Measurements from ENCODE around the gene ZXDC.

ZXDC gene

DNA sequence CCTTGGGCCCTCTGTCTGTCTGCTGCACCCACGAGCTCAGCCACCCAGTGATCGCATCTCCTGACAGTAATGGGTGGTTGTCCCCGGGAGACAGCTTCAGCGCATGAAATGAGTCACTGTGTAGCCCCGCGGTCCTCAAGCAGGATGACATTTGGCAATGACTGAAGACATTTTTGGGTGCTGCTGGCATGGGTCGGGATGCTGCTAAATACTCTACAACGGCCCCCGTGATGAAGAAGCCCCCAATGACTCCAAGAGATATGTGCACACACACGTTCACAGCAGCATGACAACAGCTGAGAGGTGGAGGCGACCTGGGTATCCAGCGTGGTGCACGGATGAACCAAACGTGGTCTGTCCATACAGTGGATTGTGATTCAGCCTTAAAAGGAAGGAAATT, 17.4 kb upstream of the ZXDC start:
- in situ Hi-C loops (cut with MboI; ENCODE audit: low sequenced_read_pairs, unreplicated experiment) = no loop called here
- DNase-seq (ENCODE audit: low spot score) = no peak
- no peak for TF ChIP-seq CTCF (IDR thresholded peaks at IDR 0.05; ENCODE audit: borderline replicate concordance, control extremely low read depth, extremely low read depth, insufficient read depth, missing control alignments)

DNA sequence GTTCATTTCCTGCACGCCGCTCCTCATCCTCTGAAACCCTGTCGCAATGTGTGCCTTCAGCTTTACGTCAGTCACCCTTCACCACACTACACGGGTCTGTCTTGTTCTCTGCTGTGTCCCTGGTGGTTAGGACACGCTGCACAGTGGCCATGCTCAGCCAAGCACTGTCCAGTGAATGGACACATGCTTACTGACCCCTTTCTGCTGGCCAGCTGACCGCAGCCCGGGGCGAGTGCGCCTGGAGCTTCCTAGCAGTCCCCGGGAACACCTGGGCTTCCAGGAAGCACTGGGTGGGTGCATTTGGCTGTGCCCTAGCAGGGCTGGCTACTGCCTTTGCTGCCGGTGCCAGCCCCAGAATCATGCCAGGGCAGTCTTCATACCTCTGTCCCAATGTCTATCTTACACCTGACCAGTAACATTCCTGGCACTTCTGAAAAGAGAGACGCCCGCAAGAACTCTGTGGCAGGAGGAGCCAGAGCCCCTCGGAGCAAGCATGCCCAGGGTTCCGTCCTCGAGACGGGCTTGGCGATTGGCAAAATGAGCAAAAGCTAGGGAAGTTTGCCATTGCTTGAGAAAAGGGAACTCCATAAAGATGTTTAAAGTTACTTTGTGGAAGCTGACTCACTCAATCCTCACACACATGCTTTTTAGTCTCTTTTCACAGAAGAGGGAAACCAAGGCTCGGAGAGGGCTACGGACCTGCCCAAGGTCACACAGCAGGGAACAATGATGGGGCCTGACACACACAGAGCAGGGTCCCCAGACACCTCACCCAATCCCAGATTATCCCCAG, 15.7 kb upstream of the ZXDC start:
- no peak for DNase-seq (ENCODE audit: low spot score)
- in situ Hi-C loops (cut with MboI; ENCODE audit: low sequenced_read_pairs, unreplicated experiment) = no loop called here
- TF ChIP-seq CTCF (IDR thresholded peaks at IDR 0.05; ENCODE audit: borderline replicate concordance, control extremely low read depth, extremely low read depth, insufficient read depth, missing control alignments) = no peak

DNA sequence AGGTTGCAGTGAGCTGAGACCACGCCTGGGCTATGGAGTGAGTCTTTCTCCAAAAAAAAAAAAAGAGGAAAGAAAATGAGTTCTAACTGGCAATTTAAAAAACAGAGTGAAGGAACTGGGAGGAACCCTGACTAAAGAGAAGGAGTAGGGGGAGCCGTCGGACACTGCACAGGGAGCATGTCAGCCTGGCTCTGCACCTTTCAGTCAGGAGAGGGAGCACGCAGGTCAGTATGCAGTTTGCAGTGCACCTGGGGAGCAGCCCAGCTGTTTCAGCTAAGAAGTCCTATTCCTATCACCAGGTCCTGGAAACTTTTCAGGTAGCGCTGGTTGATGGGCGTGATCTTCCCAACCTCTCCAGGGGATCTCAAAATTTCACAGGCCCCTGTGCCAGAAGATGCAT, 14.9 kb upstream of the ZXDC start:
- in situ Hi-C loops (cut with MboI; ENCODE audit: low sequenced_read_pairs, unreplicated experiment) = no loop called here
- no peak for DNase-seq (ENCODE audit: low spot score)
- TF ChIP-seq CTCF (IDR thresholded peaks at IDR 0.05; ENCODE audit: borderline replicate concordance, control extremely low read depth, extremely low read depth, insufficient read depth, missing control alignments) = no peak

DNA sequence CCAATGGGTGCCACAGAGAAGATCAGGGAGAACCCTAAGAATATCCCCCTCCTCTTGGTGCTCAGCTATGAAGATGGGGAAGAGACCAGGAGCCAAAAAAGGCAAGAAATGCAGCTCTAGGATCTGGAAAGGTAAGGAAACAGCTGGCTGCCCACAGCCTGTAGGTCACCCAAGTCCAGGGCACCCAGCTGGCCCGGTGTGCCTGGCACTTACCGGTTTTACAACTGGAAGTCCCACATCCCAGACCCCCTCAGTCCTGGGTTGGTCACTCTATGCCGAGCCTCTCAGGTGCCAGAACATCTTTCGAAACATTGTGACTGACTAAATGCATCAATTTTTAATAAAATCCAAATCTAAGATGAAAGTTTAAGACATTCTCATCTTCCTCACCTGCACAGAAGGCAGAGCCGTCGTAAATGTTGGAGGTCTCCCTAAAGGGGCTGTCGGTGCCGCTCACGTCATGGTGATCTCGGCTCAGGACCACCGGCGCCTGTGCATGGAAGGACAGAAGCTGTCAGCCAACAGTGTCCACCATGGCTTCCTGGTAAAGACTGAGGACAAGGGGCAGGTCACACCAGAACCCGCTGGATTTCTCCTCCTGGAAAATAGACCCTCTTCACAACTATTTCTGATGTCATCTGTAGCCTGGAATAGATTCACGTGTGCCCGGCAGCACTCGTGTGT, 13.3 kb upstream of the ZXDC start:
- DNase-seq (ENCODE audit: low spot score) = no peak
- no peak for TF ChIP-seq CTCF (IDR thresholded peaks at IDR 0.05; ENCODE audit: borderline replicate concordance, control extremely low read depth, extremely low read depth, insufficient read depth, missing control alignments)
- in situ Hi-C loops (cut with MboI; ENCODE audit: low sequenced_read_pairs, unreplicated experiment) = no loop called here

GRCh38 chr3:126488185-126488584, 12.5 kb upstream of the ZXDC start:
- no peak for DNase-seq (ENCODE audit: low spot score)
- in situ Hi-C loops (cut with MboI; ENCODE audit: low sequenced_read_pairs, unreplicated experiment) = no loop called here
- no peak for TF ChIP-seq CTCF (IDR thresholded peaks at IDR 0.05; ENCODE audit: borderline replicate concordance, control extremely low read depth, extremely low read depth, insufficient read depth, missing control alignments)

- in situ Hi-C loops (cut with MboI; ENCODE audit: low sequenced_read_pairs, unreplicated experiment) = no loop called here
- DNase-seq (ENCODE audit: low spot score) = no peak
- TF ChIP-seq CTCF (IDR thresholded peaks at IDR 0.05; ENCODE audit: borderline replicate concordance, control extremely low read depth, extremely low read depth, insufficient read depth, missing control alignments) = no peak
Measured at GRCh38 chr3:126487151-126487771, 11.6 kb upstream of the ZXDC start.
